Large intestine (tissue), 3 donors: ENCODE measurements around the gene MBD5. TPM values are rescaled to one million over a fixed set of nuclear protein-coding genes. Genes with fewer than 3 reads are reported as not detected.

ENCODE experiments used
- DNase-seq, 2 donors: peaks; one replicate each; pipeline versions ENCODE4 v3.0.0 to v3.0.0-alpha.2; 2013
- H3K27ac ChIP-seq: one replicate; pipeline ENCODE4 v1.5.1; 2013; ENCODE audit warnings: low read length
- H3K27me3 ChIP-seq: 2 replicates; pipeline ENCODE4 v1.6.1; 2013; ENCODE audit warnings: low read length; ENCODE audit not compliant: control insufficient read depth, insufficient read depth
- H3K36me3 ChIP-seq: 2 replicates; pipeline ENCODE4 v1.6.1; 2013; ENCODE audit warnings: low read length; ENCODE audit not compliant: control insufficient read depth, insufficient read depth
- H3K4me1 ChIP-seq: one replicate; pipeline ENCODE4 v1.6.1; 2013; ENCODE audit warnings: low read length; ENCODE audit not compliant: control insufficient read depth, insufficient read depth
- H3K4me3 ChIP-seq: one replicate; pipeline ENCODE4 v1.5.1; 2013; ENCODE audit warnings: low read length
- H3K9me3 ChIP-seq: one replicate; pipeline ENCODE4 v1.6.1; 2013; ENCODE audit warnings: mild to moderate bottlenecking, low read depth, low read length, moderate library complexity; ENCODE audit not compliant: control insufficient read depth
- WGBS: methylation state at CpG from one replicate; pipeline ENCODE4 v1.1.5; 2013; ENCODE audit warnings: low lambda C conversion rate; ENCODE audit not compliant: insufficient coverage; 5-methylcytosine and 5-hydroxymethylcytosine counted together
- polyA plus RNA-seq: library from polyadenylated mRNA; unstranded; fragments of 120-200 nt; gene quantifications from one replicate; pipeline ENCODE4 v1.2.1, GENCODE V29; 2013

Gene MBD5
- polyA plus RNA-seq, 1 donor = 18.7 TPM

DNA sequence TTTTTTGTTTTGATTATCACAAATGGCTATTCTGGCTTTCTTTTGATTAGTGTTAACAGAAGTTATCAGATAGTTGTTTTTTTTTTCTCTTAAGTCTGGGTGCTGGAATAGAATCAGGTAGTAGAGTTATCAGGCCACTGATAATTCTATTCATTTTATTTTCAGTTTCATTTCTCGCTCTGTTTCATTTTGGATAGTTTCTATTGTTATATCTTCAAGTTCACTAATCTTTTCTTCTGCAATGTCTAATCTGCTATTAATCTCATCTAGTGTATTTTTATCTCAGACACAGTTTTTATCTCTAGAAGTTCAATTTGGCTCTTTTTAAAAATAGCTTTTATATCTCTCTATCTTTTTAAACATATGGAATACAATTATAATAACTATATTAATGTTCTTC lies 381.9 kb downstream of the MBD5 start:
- H3K4me1 ChIP-seq = no peaks in the 10 kb centered on the region
- H3K9me3 ChIP-seq = peaks cover 3% of the 10 kb centered on the region
- no peaks in the 10 kb centered on the region for H3K36me3 ChIP-seq
- H3K27ac ChIP-seq = no peak overlapping the region
- WGBS = 88% methylated on average over 1 of the region's 1 CpG
- no peak for DNase-seq
- H3K27me3 ChIP-seq = no peaks in the 10 kb centered on the region
- H3K4me3 ChIP-seq = no peak overlapping the region

- H3K9me3 ChIP-seq = peaks cover 7% of the 10 kb centered on the region
- H3K4me1 ChIP-seq = no peaks in the 10 kb centered on the region
- H3K4me3 ChIP-seq = no peak overlapping the region
- H3K27me3 ChIP-seq = no peaks in the 10 kb centered on the region
- DNase-seq = no peak
- WGBS = 83% methylated on average over 1 of the region's 1 CpG
- no peak overlapping the region for H3K27ac ChIP-seq
- no peaks in the 10 kb centered on the region for H3K36me3 ChIP-seq
Measured at GRCh38 chr2:148410899-148411298, 390.0 kb downstream of the MBD5 start.

DNA sequence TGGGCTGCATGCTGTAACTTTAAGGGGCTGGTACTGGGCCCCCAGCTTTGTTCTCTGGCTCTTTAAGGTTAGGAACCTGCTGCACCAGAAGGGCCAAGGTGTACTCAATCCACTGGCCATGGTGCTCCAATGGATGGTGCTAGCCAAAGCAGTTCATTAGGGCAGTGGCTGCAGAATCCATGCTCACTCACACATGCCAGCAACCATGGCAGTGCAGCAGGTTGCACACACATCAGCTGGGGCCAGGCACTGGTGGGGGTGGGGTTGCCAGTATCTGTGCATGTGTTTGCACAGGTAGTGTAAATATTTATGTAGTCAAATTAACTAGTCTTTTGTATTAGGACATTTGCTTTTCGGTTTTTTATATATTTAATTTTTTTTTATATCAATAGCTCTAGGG lies 395.4 kb downstream of the MBD5 start:
- Histone ChIP-seq H3K9me3 (peaks cover 11% of the 10 kb centered on the region), H3K36me3 (peaks cover 2% of the 10 kb centered on the region), H3K27ac (no peak overlapping the region), H3K27me3 (no peaks in the 10 kb centered on the region), H3K4me3 (no peak overlapping the region), H3K4me1 (no peaks in the 10 kb centered on the region)
- 100% methylated on average over 1 of the region's 1 CpG for WGBS
- DNase-seq = no peak

DNA sequence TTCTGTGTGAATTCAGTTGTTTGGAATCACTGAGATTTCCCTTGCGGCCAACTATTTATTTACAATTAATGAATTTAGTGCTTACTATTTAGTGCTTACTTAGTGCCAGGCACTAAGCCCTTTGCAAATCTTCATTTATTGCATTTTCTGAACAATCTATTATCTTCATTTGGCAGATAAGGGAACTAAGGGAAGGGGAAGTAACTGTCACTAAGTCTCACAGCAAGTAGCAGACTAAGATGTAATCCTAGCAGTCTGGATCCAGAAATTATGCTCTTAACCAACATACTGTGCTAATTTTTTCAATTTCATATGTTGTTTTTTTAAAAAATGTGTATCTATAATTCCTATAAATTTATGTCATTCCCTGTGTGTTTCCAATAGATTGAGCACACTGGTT lies 409.2 kb downstream of the MBD5 start:
- H3K9me3 ChIP-seq = no peaks in the 10 kb centered on the region
- H3K27ac ChIP-seq = no peak overlapping the region
- H3K4me3 ChIP-seq = no peak overlapping the region
- H3K36me3 ChIP-seq = no peaks in the 10 kb centered on the region
- no peaks in the 10 kb centered on the region for H3K27me3 ChIP-seq
- DNase-seq = no peak
- no CpG with 5 or more reads among the region's 1 CpG for WGBS
- no peaks in the 10 kb centered on the region for H3K4me1 ChIP-seq

- no peak for DNase-seq
- H3K27me3 ChIP-seq = no peaks in the 10 kb centered on the region
- WGBS = no CpG with 5 or more reads among the region's 1 CpG
- H3K4me1 ChIP-seq = no peaks in the 10 kb centered on the region
- H3K4me3 ChIP-seq = no peak overlapping the region
- no peaks in the 10 kb centered on the region for H3K36me3 ChIP-seq
- H3K9me3 ChIP-seq = no peaks in the 10 kb centered on the region
- H3K27ac ChIP-seq = no peak overlapping the region
Measured at GRCh38 chr2:148447877-148448276, 427.0 kb downstream of the MBD5 start.

GRCh38 chr2:148450531-148450930 lies 429.6 kb downstream of the MBD5 start:
- DNase-seq = no peak
- no peaks in the 10 kb centered on the region for H3K9me3 ChIP-seq
- H3K27ac ChIP-seq = no peak overlapping the region
- no peaks in the 10 kb centered on the region for H3K36me3 ChIP-seq
- no peaks in the 10 kb centered on the region for H3K27me3 ChIP-seq
- WGBS = no CpG with 5 or more reads among the region's 3 CpGs
- no peaks in the 10 kb centered on the region for H3K4me1 ChIP-seq
- no peak overlapping the region for H3K4me3 ChIP-seq

DNA sequence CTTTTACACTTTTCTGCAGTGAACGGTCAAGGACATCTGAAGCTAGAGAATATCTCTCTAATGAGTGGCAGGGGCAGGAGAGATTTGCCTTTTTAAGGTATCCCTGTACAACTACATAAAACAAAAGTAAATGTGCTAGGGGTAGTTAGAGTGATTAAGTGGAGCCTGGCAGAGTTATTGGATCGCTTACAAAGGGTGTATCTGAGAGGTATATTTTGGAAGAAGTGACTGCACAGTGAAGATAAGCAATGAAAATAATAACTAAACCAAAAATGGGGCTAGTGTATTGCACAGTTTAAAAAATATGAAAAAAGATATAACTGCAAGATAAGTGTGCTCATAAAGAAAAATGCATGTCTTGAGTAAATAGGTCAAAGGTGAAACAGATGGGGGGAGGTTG lies 430.2 kb downstream of the MBD5 start:
- no peak overlapping the region for H3K4me3 ChIP-seq
- H3K27me3 ChIP-seq = no peaks in the 10 kb centered on the region
- no peak for DNase-seq
- no peaks in the 10 kb centered on the region for H3K9me3 ChIP-seq
- WGBS = 58% methylated on average over 2 of the region's 2 CpGs
- H3K4me1 ChIP-seq = no peaks in the 10 kb centered on the region
- no peaks in the 10 kb centered on the region for H3K36me3 ChIP-seq
- no peak overlapping the region for H3K27ac ChIP-seq

DNA sequence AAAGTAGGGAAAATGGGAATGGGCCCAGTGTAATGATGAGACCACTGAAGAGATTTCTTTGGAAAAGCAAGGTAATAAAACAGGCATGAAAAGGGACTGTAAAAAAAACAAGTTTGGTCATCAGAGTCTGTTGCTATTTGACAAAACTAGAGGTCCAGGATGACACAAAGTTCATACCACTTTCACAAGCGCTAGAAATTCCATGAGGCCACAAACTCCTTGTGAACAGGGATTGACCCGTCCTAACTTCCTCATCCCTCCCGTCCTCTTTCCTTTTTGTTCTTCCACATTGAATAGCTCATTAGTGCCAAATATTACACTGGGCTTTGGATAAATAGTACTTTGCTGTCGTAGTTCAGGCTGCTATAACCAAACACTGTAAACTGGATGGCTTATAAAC lies 434.9 kb downstream of the MBD5 start:
- WGBS = 83% methylated on average over 3 of the region's 4 CpGs
- no peaks in the 10 kb centered on the region for H3K4me1 ChIP-seq
- no peak overlapping the region for H3K27ac ChIP-seq

DNA sequence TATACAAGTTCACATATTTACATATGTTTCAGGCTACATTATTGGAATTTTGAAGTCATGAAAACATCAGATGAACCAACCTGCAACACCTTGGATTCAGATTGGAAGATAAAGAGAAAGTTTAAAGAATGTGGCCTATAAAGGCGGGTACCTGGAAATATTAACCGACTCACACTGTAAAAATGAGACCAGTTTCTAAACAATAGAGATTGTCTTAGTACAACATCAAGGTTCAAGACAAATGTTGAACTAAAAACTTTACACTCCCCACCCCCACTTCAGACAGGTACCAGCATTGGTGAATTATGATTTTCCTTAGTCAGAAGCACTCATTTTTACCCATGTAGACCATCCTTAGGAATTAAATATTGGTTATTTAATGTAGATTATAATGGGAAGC lies 437.3 kb downstream of the MBD5 start:
- Histone ChIP-seq H3K4me1 (no peaks in the 10 kb centered on the region), H3K27me3 (no peaks in the 10 kb centered on the region), H3K27ac (no peak overlapping the region), H3K9me3 (no peaks in the 10 kb centered on the region), H3K4me3 (no peak overlapping the region), H3K36me3 (no peaks in the 10 kb centered on the region)
- no CpG with 5 or more reads among the region's 2 CpGs for WGBS
- no peak for DNase-seq

More for the DNA sequence above, 434.9 kb downstream of the MBD5 start:
- H3K36me3 ChIP-seq = no peaks in the 10 kb centered on the region
- no peaks in the 10 kb centered on the region for H3K27me3 ChIP-seq
- no peaks in the 10 kb centered on the region for H3K9me3 ChIP-seq
- H3K4me3 ChIP-seq = no peak overlapping the region
- DNase-seq = no peak

DNA sequence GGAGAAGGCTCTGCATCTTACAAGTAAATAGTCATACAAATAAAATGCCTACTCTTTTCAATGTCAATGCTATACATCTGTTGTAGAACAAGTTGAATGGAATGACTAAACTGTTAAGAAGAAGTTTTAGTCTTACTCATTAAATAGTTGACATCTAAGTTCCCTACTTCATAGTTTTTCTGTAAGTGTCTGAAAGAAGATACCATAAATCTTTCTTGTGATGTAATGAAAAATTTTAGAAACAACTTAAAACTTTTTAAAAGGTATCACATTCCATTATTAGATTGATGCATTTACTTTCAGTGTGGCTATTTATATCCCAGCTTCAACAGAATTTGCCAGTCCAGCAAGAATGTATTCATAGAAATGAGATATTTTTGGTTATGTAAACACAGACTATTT lies 438.5 kb downstream of the MBD5 start:
- H3K4me3 ChIP-seq = no peak overlapping the region
- no peaks in the 10 kb centered on the region for H3K27me3 ChIP-seq
- peaks cover 3% of the 10 kb centered on the region for H3K36me3 ChIP-seq
- no peaks in the 10 kb centered on the region for H3K4me1 ChIP-seq
- H3K9me3 ChIP-seq = no peaks in the 10 kb centered on the region
- DNase-seq = no peak
- H3K27ac ChIP-seq = no peak overlapping the region

DNA sequence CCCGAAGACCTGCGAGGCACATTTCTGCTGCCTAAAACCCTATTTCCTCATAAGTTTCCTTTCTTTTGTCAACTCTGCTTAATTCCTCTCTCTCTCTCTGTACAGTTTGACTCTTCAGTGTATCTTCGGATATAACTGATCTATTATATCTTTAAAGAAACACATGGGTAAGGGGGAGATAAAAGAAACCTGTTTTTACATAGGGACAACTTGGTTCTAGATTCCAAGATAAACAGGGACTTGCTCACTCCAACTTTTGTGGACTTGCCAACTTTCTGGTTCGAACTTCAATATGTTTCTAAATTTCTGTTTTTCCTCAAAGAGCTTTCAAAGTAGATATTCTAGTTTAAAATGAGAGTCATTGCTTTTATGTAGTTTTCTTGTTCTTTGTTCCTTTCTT lies 441.0 kb downstream of the MBD5 start:
- no peaks in the 10 kb centered on the region for H3K4me1 ChIP-seq
- peaks cover 9% of the 10 kb centered on the region for H3K36me3 ChIP-seq
- H3K27me3 ChIP-seq = no peaks in the 10 kb centered on the region
- no peak overlapping the region for H3K27ac ChIP-seq
- H3K4me3 ChIP-seq = no peak overlapping the region
- 90% methylated on average over 2 of the region's 4 CpGs for WGBS
- no peaks in the 10 kb centered on the region for H3K9me3 ChIP-seq
- no peak for DNase-seq
